H9 (cell line): ENCODE results near the gene ZBP1. TPM values are rescaled to one million over a fixed set of nuclear protein-coding genes. Genes with fewer than 3 reads are reported as not detected.

Experiments used
- DNase-seq: peaks from one replicate; pipeline ENCODE4 v3.0.0-alpha.2; 2017
- H2AFZ ChIP-seq: one replicate; pipeline ENCODE4 v1.6.1; 2013; ENCODE audit warnings: mild to moderate bottlenecking, low read length, control low read depth, moderate library complexity
- H2AK5ac ChIP-seq: 2 replicates; pipeline ENCODE4 v1.6.1; 2013; ENCODE audit warnings: low read length, control low read depth, mixed read lengths; ENCODE audit not compliant: insufficient read length
- H2BK120ac ChIP-seq: one replicate; pipeline ENCODE4 v1.6.1; 2013; ENCODE audit warnings: low read depth, mild to moderate bottlenecking, low read length, control low read depth, inconsistent platforms; ENCODE audit not compliant: poor library complexity, severe bottlenecking
- H2BK12ac ChIP-seq: 2 replicates; pipeline ENCODE4 v1.6.1; 2013; ENCODE audit warnings: low read length, control low read depth, mixed read lengths, low read depth; ENCODE audit not compliant: insufficient read length
- H2BK15ac ChIP-seq: 2 replicates; pipeline ENCODE4 v1.6.1; 2013; ENCODE audit warnings: low read depth, low read length, control low read depth
- H2BK20ac ChIP-seq: one replicate; pipeline ENCODE4 v1.6.1; 2013; ENCODE audit warnings: low read depth, mild to moderate bottlenecking, low read length, control low read depth, inconsistent platforms; ENCODE audit not compliant: poor library complexity, severe bottlenecking
- H2BK5ac ChIP-seq: 2 replicates; pipeline ENCODE4 v1.6.1; 2013; ENCODE audit warnings: low read length, control low read depth, mixed read lengths; ENCODE audit not compliant: insufficient read length
- H3K14ac ChIP-seq: 2 replicates; pipeline ENCODE4 v1.6.1; 2013; ENCODE audit warnings: low read length, control low read depth; ENCODE audit not compliant: insufficient read depth
- H3K18ac ChIP-seq: 2 replicates; pipeline ENCODE4 v1.6.1; 2013; ENCODE audit warnings: low read depth, mild to moderate bottlenecking, mixed read lengths, low read length, control low read depth; ENCODE audit not compliant: insufficient read length
- H3K23ac ChIP-seq: 2 replicates; pipeline ENCODE4 v1.6.1; 2013; ENCODE audit warnings: low read length, control low read depth, mixed read lengths, low read depth; ENCODE audit not compliant: insufficient read length
- H3K23me2 ChIP-seq: 2 replicates; pipeline ENCODE4 v1.6.1; 2013; ENCODE audit warnings: low read depth, mild to moderate bottlenecking, mixed read lengths, low read length, control low read depth; ENCODE audit not compliant: insufficient read length, poor library complexity, severe bottlenecking
- H3K27ac ChIP-seq: 2 replicates; pipeline ENCODE4 v1.5.1; 2013; ENCODE audit warnings: low read length, control low read depth, mixed read lengths, low read depth; ENCODE audit not compliant: insufficient read length
- H3K27me3 ChIP-seq: 2 replicates; pipeline ENCODE4 v1.6.1; 2013; ENCODE audit warnings: low read length, control low read depth, inconsistent platforms; ENCODE audit not compliant: insufficient read depth
- H3K4ac ChIP-seq: 2 replicates; pipeline ENCODE4 v1.6.1; 2013; ENCODE audit warnings: low read depth, mild to moderate bottlenecking, control low read depth, inconsistent platforms, low read length, moderate library complexity
- H3K4me1 ChIP-seq: 2 replicates; pipeline ENCODE4 v1.6.1; 2013; ENCODE audit warnings: low read length, control low read depth, inconsistent platforms; ENCODE audit not compliant: insufficient read depth
- H3K4me2 ChIP-seq: 2 replicates; pipeline ENCODE4 v1.6.1; 2013; ENCODE audit warnings: low read length, control low read depth, mixed read lengths; ENCODE audit not compliant: insufficient read length, insufficient read depth
- H3K56ac ChIP-seq: 2 replicates; pipeline ENCODE4 v1.6.1; 2013; ENCODE audit warnings: low read depth, mild to moderate bottlenecking, mixed read lengths, low read length, control low read depth; ENCODE audit not compliant: insufficient read length
- H3K79me1 ChIP-seq: 2 replicates; pipeline ENCODE4 v1.6.1; 2013; ENCODE audit warnings: low read depth, mild to moderate bottlenecking, moderate library complexity, low read length, control low read depth, inconsistent platforms; ENCODE audit not compliant: insufficient read depth, poor library complexity, severe bottlenecking
- H3K79me2 ChIP-seq: 2 replicates; pipeline ENCODE4 v1.6.1; 2013; ENCODE audit warnings: low read length, control low read depth, inconsistent platforms; ENCODE audit not compliant: insufficient read depth
- H3K9ac ChIP-seq: 2 replicates; pipeline ENCODE4 v1.6.1; 2013; ENCODE audit warnings: low read length, control low read depth, mixed read lengths; ENCODE audit not compliant: insufficient read length; ENCODE audit errors: extremely low read depth
- H3K9me3 ChIP-seq: one replicate; pipeline ENCODE4 v1.6.1; 2013; ENCODE audit warnings: low read depth, low read length, inconsistent platforms; ENCODE audit not compliant: control insufficient read depth
- H3T11ph ChIP-seq: one replicate; pipeline ENCODE4 v1.6.1; 2013; ENCODE audit warnings: mild to moderate bottlenecking, low read length, control low read depth, inconsistent platforms
- H4K20me1 ChIP-seq: one replicate; pipeline ENCODE4 v1.6.1; 2013; ENCODE audit not compliant: control insufficient read depth, insufficient read length, insufficient read depth
- H4K5ac ChIP-seq: 2 replicates; pipeline ENCODE4 v1.6.1; 2013; ENCODE audit warnings: low read depth, mild to moderate bottlenecking, mixed read lengths, low read length, control low read depth; ENCODE audit not compliant: insufficient read length
- H4K8ac ChIP-seq: replicated peaks from 2 replicates; pipeline ENCODE4 v1.6.1; 2013; ENCODE audit warnings: low read length, control low read depth, mixed read lengths, low read depth; ENCODE audit not compliant: insufficient read length
- H4K91ac ChIP-seq: 2 replicates; pipeline ENCODE4 v1.6.1; 2013; ENCODE audit warnings: low read depth, mild to moderate bottlenecking, moderate library complexity, mixed read lengths, low read length, control low read depth; ENCODE audit not compliant: insufficient read length
- H3K27ac Mint-ChIP-seq, 3 experiments: 2 replicates in 2 of 3; 3 replicates in 1 of 3; pipeline ENCODE4 v1.8.0; 2020 to 2021; ENCODE audit warnings: mixed read lengths in 3 of 3, mild to moderate bottlenecking in 1 of 3, moderate library complexity in 1 of 3
- H3K27me3 Mint-ChIP-seq: 2 replicates; pipeline ENCODE4 v1.8.0; 2021; ENCODE audit warnings: low read depth, mild to moderate bottlenecking, moderate library complexity, mixed read lengths
- H3K36me3 Mint-ChIP-seq, 3 experiments: 2 replicates in 2 of 3; 3 replicates in 1 of 3; pipeline ENCODE4 v1.8.0; 2020 to 2021; ENCODE audit warnings: low read depth in 3 of 3, mixed read lengths in 3 of 3; ENCODE audit not compliant: insufficient read depth in 1 of 3
- H3K4me1 Mint-ChIP-seq, 2 experiments: 2 replicates each; pipeline ENCODE4 v1.8.0; 2020; ENCODE audit warnings: mixed read lengths in 2 of 2
- H3K4me3 Mint-ChIP-seq, 2 experiments: 2 replicates in 1 of 2; 3 replicates in 1 of 2; pipeline ENCODE4 v1.8.0; 2020 to 2021; ENCODE audit warnings: mild to moderate bottlenecking in 2 of 2, mixed read lengths in 2 of 2, moderate library complexity in 1 of 2
- H3K9me3 Mint-ChIP-seq, 2 experiments: 2 replicates in 1 of 2; 3 replicates in 1 of 2; pipeline ENCODE4 v1.8.0; 2020; ENCODE audit warnings: mild to moderate bottlenecking in 2 of 2, mixed read lengths in 2 of 2, moderate library complexity in 1 of 2
- CTCF ChIP-seq: fragments of 200-600 bp; sonication (generic); conservative IDR thresholded peaks from 3 replicates; pipeline ENCODE4 v1.8.0; 2021; ENCODE audit warnings: antibody characterized with exemption, mild to moderate bottlenecking
- WGBS: extraction: QIAGEN DNeasy Blood & Tissue Kit; methylation state at CpG from one replicate; pipeline ENCODE4 v1.1.7; 2013; ENCODE audit warnings: missing lambda C conversion rate, low lambda C conversion rate, mixed read lengths; ENCODE audit not compliant: insufficient read length; ENCODE audit errors: extremely low coverage; 5-methylcytosine and 5-hydroxymethylcytosine counted together
- total RNA-seq: library from RNA; stranded (reverse); gene quantifications from 2 replicates; pipeline ENCODE4 v1.2.1, GENCODE V29; 2021

Gene ZBP1
- total RNA-seq, 1 experiment from 2014 or later, result not detected

DNA sequence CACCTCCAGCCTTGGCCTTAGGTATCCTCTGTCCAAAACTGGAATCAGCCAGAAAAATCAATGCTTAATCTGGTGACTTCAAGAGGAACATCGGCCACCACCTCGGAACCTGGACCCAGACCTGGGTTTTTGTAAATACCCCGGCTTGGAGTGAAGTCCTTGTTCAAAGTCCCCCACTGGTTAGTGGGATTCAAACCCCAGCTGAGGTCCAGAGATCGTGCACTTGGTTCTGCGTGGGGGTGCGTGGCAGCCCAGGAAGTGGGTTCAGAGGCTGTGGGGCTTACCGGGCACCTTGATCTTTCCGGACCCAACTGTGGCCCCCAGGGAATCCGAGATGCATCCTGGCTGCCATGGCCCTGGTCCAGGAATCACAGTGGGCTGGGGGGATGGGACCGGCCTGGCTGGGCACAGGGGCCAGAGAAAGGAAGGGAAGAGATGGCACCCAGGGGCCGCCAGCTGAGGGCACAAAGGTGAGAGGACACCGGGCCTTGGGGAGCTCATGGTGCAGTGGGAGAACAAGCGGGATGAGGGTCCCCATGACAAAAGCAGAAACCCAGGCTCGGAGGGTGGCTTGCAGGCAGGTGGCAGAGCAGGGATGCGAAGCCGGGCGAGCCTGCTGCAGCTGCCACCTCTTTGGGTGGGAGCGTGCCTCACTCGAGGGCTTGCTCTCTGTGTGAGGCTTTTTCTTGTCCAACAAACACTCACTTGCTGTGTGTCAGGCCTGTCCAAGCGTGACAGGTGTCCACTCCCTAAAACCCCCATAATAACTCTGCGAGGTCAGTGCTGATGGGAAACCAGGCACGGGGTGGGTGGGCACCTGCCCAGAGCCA lies 27.7 kb downstream of the ZBP1 start:
- Histone ChIP-seq H4K91ac (no peak overlapping the region), H3T11ph (no peak overlapping the region), H3K79me2 (no peaks in the 10 kb centered on the region), H3K4ac (no peak overlapping the region), H3K27me3 (no peaks in the 10 kb centered on the region), H2AFZ (no peak overlapping the region), H3K23me2 (no peaks in the 10 kb centered on the region), H3K4me1 (no peaks in the 10 kb centered on the region), H4K8ac (no peak overlapping the region), H2BK5ac (no peak overlapping the region), H2BK12ac (no peak overlapping the region), H3K9me3 (no peaks in the 10 kb centered on the region), H3K4me2 (no peak overlapping the region), H2BK15ac (no peak overlapping the region), H3K18ac (no peak overlapping the region), H3K79me1 (no peaks in the 10 kb centered on the region), H2BK120ac (no peak overlapping the region), H2AK5ac (no peak overlapping the region), H3K27ac (no peak overlapping the region), H3K56ac (no peak overlapping the region), H3K14ac (no peak overlapping the region; the same call in 1 of the 2 replicates), H4K20me1 (no peaks in the 10 kb centered on the region), H3K9ac (no peak overlapping the region), H3K23ac (no peak overlapping the region), H4K5ac (no peak overlapping the region), H2BK20ac (no peak overlapping the region)
- no CpG with 5 or more reads among the region's 22 CpGs for WGBS
- H3K27ac Mint-ChIP-seq, result no peak overlapping the region; a peak in 1 of 7 replicates
- no peak for DNase-seq
- no peaks in the 10 kb centered on the region for H3K36me3 Mint-ChIP-seq
- H3K27me3 Mint-ChIP-seq, result peaks cover 6% of the 10 kb centered on the region
- no peak overlapping the region for H3K4me3 Mint-ChIP-seq
- H3K9me3 Mint-ChIP-seq, result peaks cover 0 to 3% of the 10 kb centered on the region in 2 experiments; a peak in 2 of 5 replicates
- peaks cover 5 to 23% of the 10 kb centered on the region in 2 experiments for H3K4me1 Mint-ChIP-seq
- no peak for TF ChIP-seq CTCF
